Right lobe of liver (tissue), 4 donors: ENCODE results near the gene IQUB.

Source experiments
- CTCF ChIP-seq, 4 donors: fragments of 200-600 bp in 3 of 4; fragments of 450-650 bp in 1 of 4; IDR thresholded peaks; one replicate each; pipeline versions ENCODE4 v1.5.1 to v1.8.0; 2016 to 2022; ENCODE audit warnings: antibody characterized with exemption in 4 of 4, mild to moderate bottlenecking in 2 of 4
- POLR2A ChIP-seq: fragments of 450-650 bp; IDR thresholded peaks from one replicate; pipeline ENCODE4 v1.6.1; 2017; ENCODE audit warnings: antibody characterized with exemption, mild to moderate bottlenecking
- donor health status: DM: no; HTN: no; CAD: no.
- donor health status: DM: no; HTN: no; CAD: no.
- donor health status: DM: no; HTN: yes; CAD: no.

- TF ChIP-seq CTCF (IDR thresholded peaks at IDR 0.05): no peak
- TF ChIP-seq POLR2A: no peak
Measured at GRCh38 chr7:123439191-123439590, 95.2 kb downstream of the IQUB start.
